ENCODE results near the gene BLOC1S1. TPM values are rescaled to one million over a fixed set of nuclear protein-coding genes. Genes with fewer than 3 reads are reported as not detected.
A peak's percentile ranks its signal among the peaks of the same experiment; 100 is the strongest.

The BLOC1S1 gene
- total RNA-seq, 4 donors from 2014 or later = 114 to 167 (median 138) TPM

DNA sequence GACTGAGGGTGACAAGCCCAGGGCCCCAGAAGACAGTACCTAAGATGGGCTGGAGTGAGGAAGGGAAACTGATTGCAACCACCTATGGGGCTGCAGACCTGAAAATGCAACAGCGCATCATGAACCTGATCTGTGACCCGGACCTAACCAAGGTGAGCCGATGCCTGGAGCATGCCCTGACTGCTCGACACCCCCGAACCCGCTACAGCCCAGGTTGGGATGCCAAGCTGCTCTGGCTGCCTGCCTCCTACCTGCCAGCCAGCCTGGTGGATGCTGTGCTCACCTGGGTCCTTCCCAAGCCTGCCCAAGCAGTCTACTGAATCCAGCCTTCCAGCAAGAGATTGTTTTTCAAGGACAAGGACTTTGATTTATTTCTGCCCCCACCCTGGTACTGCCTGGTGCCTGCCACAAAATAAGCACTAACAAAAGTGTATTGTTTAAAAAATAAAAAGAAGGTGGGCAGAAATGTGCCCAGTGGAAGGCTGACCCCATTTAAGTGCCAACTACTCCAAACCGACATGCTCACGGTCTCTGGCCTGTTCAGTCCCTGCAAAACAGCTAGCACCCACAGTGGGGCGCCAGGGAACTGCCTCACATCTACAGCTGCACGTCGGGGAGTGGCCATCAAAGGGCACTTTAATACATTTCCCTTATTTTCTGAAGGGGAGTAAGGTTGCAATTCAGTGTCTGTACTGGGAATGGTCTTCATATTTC lies 8.5 kb downstream of the BLOC1S1 start:
- no peak overlapping the region for H3K4me3 ChIP-seq (ENCODE audit: low read depth, poor library complexity, severe bottlenecking)
- peak; percentile 71 to 93 for DNase-seq (ENCODE audit: low spot score in 2 of 2)
- TF ChIP-seq, protein P1, sequence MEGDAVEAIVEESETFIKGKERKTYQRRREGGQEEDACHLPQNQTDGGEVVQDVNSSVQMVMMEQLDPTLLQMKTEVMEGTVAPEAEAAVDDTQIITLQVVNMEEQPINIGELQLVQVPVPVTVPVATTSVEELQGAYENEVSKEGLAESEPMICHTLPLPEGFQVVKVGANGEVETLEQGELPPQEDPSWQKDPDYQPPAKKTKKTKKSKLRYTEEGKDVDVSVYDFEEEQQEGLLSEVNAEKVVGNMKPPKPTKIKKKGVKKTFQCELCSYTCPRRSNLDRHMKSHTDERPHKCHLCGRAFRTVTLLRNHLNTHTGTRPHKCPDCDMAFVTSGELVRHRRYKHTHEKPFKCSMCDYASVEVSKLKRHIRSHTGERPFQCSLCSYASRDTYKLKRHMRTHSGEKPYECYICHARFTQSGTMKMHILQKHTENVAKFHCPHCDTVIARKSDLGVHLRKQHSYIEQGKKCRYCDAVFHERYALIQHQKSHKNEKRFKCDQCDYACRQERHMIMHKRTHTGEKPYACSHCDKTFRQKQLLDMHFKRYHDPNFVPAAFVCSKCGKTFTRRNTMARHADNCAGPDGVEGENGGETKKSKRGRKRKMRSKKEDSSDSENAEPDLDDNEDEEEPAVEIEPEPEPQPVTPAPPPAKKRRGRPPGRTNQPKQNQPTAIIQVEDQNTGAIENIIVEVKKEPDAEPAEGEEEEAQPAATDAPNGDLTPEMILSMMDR (IDR thresholded peaks at IDR 0.05) = no peak
- no peak for TF ChIP-seq POLR2A (IDR thresholded peaks at IDR 0.05)
- intact Hi-C loops (cut with DNase I; ENCODE audit: low total_unique reads) = no loop called here
- 34 to 41% methylated on average over 11 of the region's 11 CpGs for WGBS, 2 donors

DNA sequence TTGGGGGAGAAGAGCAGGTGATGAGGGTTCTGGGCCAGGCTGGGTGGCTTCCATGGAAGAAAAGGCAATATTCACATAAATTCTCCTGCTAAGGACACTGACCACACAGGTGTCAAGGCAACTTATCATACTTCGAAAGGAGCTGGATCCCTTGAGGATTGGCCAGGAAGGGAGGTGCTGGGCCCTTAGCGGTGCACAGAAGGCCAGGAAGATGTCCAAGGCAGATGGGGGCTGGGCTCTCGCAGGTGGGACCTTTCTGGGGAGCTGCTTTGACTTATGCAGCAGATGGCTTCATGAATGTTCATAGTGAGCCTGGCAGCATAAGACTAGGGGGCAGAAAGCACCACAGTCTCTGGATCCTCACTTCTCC lies 9.1 kb downstream of the BLOC1S1 start:
- TF ChIP-seq POLR2A (IDR thresholded peaks at IDR 0.05) = no peak
- TF ChIP-seq, protein P1 (IDR thresholded peaks at IDR 0.05) = no peak
- whole genome bisulfite sequencing, 2 donors = 43 to 50% methylated on average over 3 of the region's 3 CpGs
- intact Hi-C loops (cut with DNase I; ENCODE audit: low total_unique reads) = no loop called here
- no peak for DNase-seq (ENCODE audit: low spot score in 2 of 2)
- H3K4me3 ChIP-seq (ENCODE audit: low read depth, poor library complexity, severe bottlenecking) = no peak overlapping the region

DNA sequence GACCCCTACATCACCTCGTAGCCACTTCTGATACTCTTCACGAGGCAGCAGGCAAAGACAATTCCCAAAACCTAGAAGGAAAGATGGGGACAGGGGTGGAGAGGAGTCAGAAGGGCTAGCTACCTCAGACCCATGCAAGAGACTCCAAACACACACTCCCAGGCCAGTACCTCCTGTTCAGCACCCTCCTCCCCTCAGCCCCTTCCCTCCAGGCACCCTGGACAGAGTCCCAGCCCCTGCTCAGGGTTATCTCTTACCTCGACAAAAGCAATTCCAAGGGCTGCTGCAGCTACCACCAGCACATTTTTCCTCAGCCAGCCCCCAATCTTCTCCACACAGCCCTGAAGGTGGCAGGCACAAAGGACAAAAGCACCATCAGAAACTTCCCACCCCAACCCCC lies 9.7 kb downstream of the BLOC1S1 start:
- H3K4me3 ChIP-seq (ENCODE audit: low read depth, poor library complexity, severe bottlenecking) = no peak overlapping the region
- 52 to 53% methylated on average over 3 of the region's 3 CpGs for WGBS, 2 donors
- intact Hi-C loops (cut with DNase I; ENCODE audit: low total_unique reads) = no loop called here
- no peak for TF ChIP-seq POLR2A (IDR thresholded peaks at IDR 0.05)
- TF ChIP-seq, protein P1 (IDR thresholded peaks at IDR 0.05) = no peak
- no peak for DNase-seq (ENCODE audit: low spot score in 2 of 2)

DNA sequence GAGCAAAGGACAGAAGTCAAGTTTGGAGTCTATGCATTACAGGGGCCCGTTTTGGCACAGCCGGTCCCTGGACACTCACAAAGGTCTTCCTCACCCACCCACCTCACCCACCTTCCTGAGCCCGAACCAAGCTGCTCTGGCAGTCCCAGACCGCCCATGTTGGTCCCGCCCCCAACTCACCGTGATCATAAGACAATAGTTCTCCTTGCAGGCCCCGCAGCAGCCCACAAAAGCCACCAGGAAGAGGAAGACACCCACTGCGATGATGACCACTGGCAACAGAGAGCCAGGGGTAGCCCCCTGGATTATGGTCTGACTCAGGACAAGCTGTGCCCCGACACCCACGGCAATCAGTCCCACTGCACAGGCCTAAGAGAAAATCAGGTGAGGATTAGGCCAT lies 11.1 kb downstream of the BLOC1S1 start:
- 27 to 41% methylated on average over 10 of the region's 10 CpGs for WGBS, 2 donors
- H3K4me3 ChIP-seq (ENCODE audit: low read depth, poor library complexity, severe bottlenecking) = no peak overlapping the region
- intact Hi-C loops (cut with DNase I; ENCODE audit: low total_unique reads) = no loop called here
- no peak for DNase-seq (ENCODE audit: low spot score in 2 of 2)
- no peak for TF ChIP-seq POLR2A (IDR thresholded peaks at IDR 0.05)
- TF ChIP-seq, protein P1 (IDR thresholded peaks at IDR 0.05) = no peak

DNA sequence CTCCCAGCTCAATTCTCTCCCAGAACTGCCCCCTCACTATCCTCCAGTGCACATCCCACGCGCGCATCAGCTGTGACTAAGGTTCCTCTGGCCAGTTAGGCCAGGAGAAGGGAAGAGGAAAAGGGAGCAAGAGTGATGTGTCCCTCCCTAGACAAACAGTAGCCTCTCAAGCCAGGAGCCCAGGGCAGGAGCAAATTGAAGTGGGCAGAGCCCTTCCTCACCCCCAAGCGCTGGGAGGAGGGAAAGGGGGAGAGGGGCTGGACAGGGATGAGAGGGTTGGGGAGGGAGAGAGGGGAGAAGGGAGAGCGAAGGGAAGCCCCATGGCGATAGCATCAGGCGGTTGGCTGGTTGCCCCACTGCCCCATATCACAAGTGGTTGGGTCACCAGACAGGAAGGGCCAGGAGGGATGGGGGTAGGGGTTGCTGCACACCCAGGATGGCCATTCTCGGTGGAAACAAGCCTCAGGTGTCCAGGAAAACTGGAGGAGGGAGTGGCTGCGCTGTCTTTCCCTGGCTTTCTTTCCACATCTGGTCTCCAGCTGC lies 11.9 kb downstream of the BLOC1S1 start:
- WGBS, 2 donors = 6 to 8% methylated on average over 9 of the region's 9 CpGs
- TF ChIP-seq, protein P1 (IDR thresholded peaks at IDR 0.05) = no peak
- no peak for TF ChIP-seq POLR2A (IDR thresholded peaks at IDR 0.05)
- peak; percentile 73 to 96 for DNase-seq (ENCODE audit: low spot score in 2 of 2)
- intact Hi-C loops (cut with DNase I; ENCODE audit: low total_unique reads) = no loop called here
- peak overlapping the region; percentile 70 for H3K4me3 ChIP-seq (ENCODE audit: low read depth, poor library complexity, severe bottlenecking)
